Karpas-422 (cell line): ENCODE results near the gene CELSR1. TPM values are rescaled to one million over a fixed set of nuclear protein-coding genes. Genes with fewer than 3 reads are reported as not detected.
A peak's percentile ranks its signal among the peaks of the same experiment; 100 is the strongest.

Experiments
- DNase-seq: peaks from one replicate; pipeline ENCODE4 v3.0.0-alpha.2; 2015
- H2AFZ ChIP-seq: fragments of 200-600 bp; sonication (generic); 2 replicates; pipeline ENCODE4 v1.6.1; 2014; ENCODE audit warnings: antibody characterized with exemption, low read length, mixed read lengths
- H3K27ac ChIP-seq: fragments of 200-600 bp; sonication (generic); 2 replicates; pipeline ENCODE4 v1.5.1; 2014; ENCODE audit warnings: mild to moderate bottlenecking, low read length, moderate library complexity
- H3K27me3 ChIP-seq: fragments of 200-600 bp; sonication (generic); 2 replicates; pipeline ENCODE4 v1.6.1; 2014; ENCODE audit warnings: low read length, mixed read lengths
- H3K36me3 ChIP-seq: fragments of 200-600 bp; sonication (generic); 2 replicates; pipeline ENCODE4 v1.6.1; 2014; ENCODE audit warnings: low read length, mixed read lengths; ENCODE audit not compliant: insufficient read depth
- H3K4me1 ChIP-seq: fragments of 200-600 bp; sonication (generic); 2 replicates; pipeline ENCODE4 v1.6.1; 2014; ENCODE audit warnings: mild to moderate bottlenecking, low read length, mixed read lengths
- H3K4me2 ChIP-seq: fragments of 200-600 bp; sonication (generic); 2 replicates; pipeline ENCODE4 v1.6.1; 2014; ENCODE audit warnings: low read length, low read depth, mild to moderate bottlenecking; ENCODE audit not compliant: poor library complexity, severe bottlenecking
- H3K4me3 ChIP-seq: fragments of 200-600 bp; sonication (generic); 2 replicates; pipeline ENCODE4 v1.5.1; 2014; ENCODE audit warnings: mild to moderate bottlenecking, antibody characterized with exemption, low read length, mixed read lengths
- H3K79me2 ChIP-seq: fragments of 200-600 bp; sonication (generic); 2 replicates; pipeline ENCODE4 v1.6.1; 2014; ENCODE audit warnings: mild to moderate bottlenecking, low read length, mixed read lengths
- H3K9ac ChIP-seq: fragments of 200-600 bp; sonication (generic); 2 replicates; pipeline ENCODE4 v1.6.0; 2014; ENCODE audit warnings: low read length
- H3K9me2 ChIP-seq: fragments of 200-600 bp; sonication (generic), shearing (Covaris generic); replicated peaks from 2 replicates; pipeline ENCODE4 v1.6.0; 2014; ENCODE audit warnings: mild to moderate bottlenecking, low read length, moderate library complexity; ENCODE audit not compliant: insufficient read depth
- H3K9me3 ChIP-seq: fragments of 300-700, 200-600 bp; sonication (generic); 2 replicates; pipeline ENCODE4 v1.6.1; 2014; ENCODE audit warnings: low read length, mixed read lengths
- H4K20me1 ChIP-seq: fragments of 200-600 bp; sonication (generic); 2 replicates; pipeline ENCODE4 v1.6.1; 2014; ENCODE audit warnings: mild to moderate bottlenecking, antibody characterized with exemption, low read length, low read depth; ENCODE audit not compliant: insufficient read depth
- total RNA-seq: library from RNA; depleted of rRNA; stranded (reverse); fragments of >200 nt; shearing (Covaris generic); gene quantifications from 2 replicates; pipeline ENCODE4 v1.2.3, GENCODE V29; 2014; ENCODE audit warnings: low replicate concordance; rRNA removed

Gene CELSR1
- 0.11 and 0.51 TPM in 2 replicates for total RNA-seq

GRCh38 chr22:46537225-46537945 lies at the start of gene CELSR1:
CELSR1 (minus strand) TSS chr22:46537620; CDS start chr22:46537170, 450 bp downstream.
- no peak within 1 kb of the TSS for H3K9ac ChIP-seq
- H2AFZ ChIP-seq, result no peak within 1 kb of the TSS
- H3K4me2 ChIP-seq, result no peak within 1 kb of the TSS
- no peak for DNase-seq
- no peaks in the 10 kb centered on the region for H3K36me3 ChIP-seq
- no peaks in the 10 kb centered on the region for H3K9me2 ChIP-seq
- no peak within 1 kb of the TSS for H3K27ac ChIP-seq
- no peaks in the 10 kb centered on the region for H3K9me3 ChIP-seq
- no peak within 1 kb of the TSS for H3K4me3 ChIP-seq
- H3K4me1 ChIP-seq, result no peaks in the 10 kb centered on the region
- H3K27me3 ChIP-seq, result no peaks in the 10 kb centered on the region
- no peaks in the 10 kb centered on the region for H3K79me2 ChIP-seq
- no peaks in the 10 kb centered on the region for H4K20me1 ChIP-seq

GRCh38 chr22:46587061-46587460 lies 49.6 kb upstream of the CELSR1 start:
- Histone ChIP-seq H2AFZ (no peak overlapping the region), H3K27me3 (no peaks in the 10 kb centered on the region), H3K4me2 (peak overlapping the region; percentile 70), H3K79me2 (no peaks in the 10 kb centered on the region), H3K4me3 (peak overlapping the region; percentile 53; the same call in 1 of the 2 replicates), H3K9ac (peak overlapping the region; percentile 59), H3K27ac (peak overlapping the region; percentile 75), H3K9me2 (no peaks in the 10 kb centered on the region), H3K4me1 (peaks cover 50% of the 10 kb centered on the region), H3K9me3 (no peaks in the 10 kb centered on the region), H3K36me3 (no peaks in the 10 kb centered on the region), H4K20me1 (peaks cover 9% of the 10 kb centered on the region; the same call in 1 of the 2 replicates)
- DNase-seq, result peak; percentile 63

DNA sequence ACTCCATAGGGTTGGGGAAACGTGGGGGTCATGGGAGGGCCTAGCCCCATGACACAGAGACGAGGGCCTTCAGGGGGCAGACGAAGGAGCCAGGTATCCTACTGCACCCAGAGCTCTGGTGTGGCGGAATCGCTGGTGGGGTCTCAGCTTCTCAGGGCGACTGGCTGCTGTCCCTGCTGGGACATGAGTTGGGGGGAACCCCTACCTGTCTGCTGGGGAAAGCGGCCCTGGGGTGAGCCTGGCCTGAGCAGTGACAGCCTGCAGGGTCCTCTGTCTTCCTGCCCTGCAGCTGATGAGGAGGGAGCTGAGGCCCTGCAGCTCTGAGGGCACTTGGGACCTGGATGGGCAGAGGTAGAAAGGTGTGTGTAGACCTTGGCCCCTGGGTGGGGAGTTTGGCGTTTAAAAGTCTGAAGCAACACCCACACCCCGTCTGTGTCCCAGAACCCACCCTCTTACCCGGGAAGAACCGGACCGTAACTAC lies 49.2 kb upstream of the CELSR1 start:
- Histone ChIP-seq H3K27me3 (no peaks in the 10 kb centered on the region), H3K9me2 (no peaks in the 10 kb centered on the region), H3K4me2 (peak overlapping the region; percentile 70), H3K36me3 (no peaks in the 10 kb centered on the region), H4K20me1 (peaks cover 12% of the 10 kb centered on the region; the same call in 1 of the 2 replicates), H3K79me2 (no peaks in the 10 kb centered on the region), H3K9me3 (no peaks in the 10 kb centered on the region), H3K4me3 (peak overlapping the region; percentile 53; the same call in 1 of the 2 replicates), H3K27ac (peak overlapping the region; percentile 75), H3K4me1 (peaks cover 51% of the 10 kb centered on the region), H3K9ac (peak overlapping the region; percentile 59), H2AFZ (no peak overlapping the region)
- DNase-seq, result no peak

DNA sequence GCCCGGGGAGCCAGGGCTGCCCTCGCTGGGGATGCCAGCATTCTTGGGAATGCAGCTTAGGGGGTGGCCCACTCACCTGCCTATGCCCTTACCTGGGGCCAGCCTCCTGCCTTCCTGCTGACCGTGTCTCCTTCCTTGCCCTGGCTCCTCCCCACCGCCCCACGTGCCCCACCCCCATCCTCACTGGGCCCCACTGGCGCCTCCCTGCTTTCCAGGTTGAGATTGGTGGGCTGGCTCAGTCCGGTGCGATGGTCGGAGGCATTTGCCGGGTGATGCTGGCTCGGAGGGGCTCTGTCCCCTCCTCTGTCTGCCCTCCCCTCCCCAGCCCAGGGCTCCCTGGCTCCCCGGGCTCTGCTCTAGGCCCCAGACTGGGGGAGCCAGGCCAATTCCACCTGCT lies 48.7 kb upstream of the CELSR1 start:
- no peak for DNase-seq
- Histone ChIP-seq H3K9me3 (no peaks in the 10 kb centered on the region), H3K36me3 (no peaks in the 10 kb centered on the region), H3K9ac (0 out of 2 replicates have a peak overlapping the region, but pooled peaks have one; percentile 59), H3K4me2 (peak overlapping the region; percentile 70), H3K4me3 (no peak overlapping the region), H3K27me3 (no peaks in the 10 kb centered on the region), H3K9me2 (no peaks in the 10 kb centered on the region), H3K79me2 (no peaks in the 10 kb centered on the region), H3K27ac (no peak overlapping the region), H4K20me1 (peaks cover 16% of the 10 kb centered on the region; the same call in 1 of the 2 replicates), H3K4me1 (peaks cover 52% of the 10 kb centered on the region), H2AFZ (no peak overlapping the region)

GRCh38 chr22:46585340-46586122 lies 48.1 kb upstream of the CELSR1 start:
- H3K27ac ChIP-seq, result no peak overlapping the region
- H3K4me2 ChIP-seq, result no peak overlapping the region
- H3K9ac ChIP-seq, result no peak overlapping the region
- H3K79me2 ChIP-seq, result no peaks in the 10 kb centered on the region
- no peak for DNase-seq
- no peak overlapping the region for H2AFZ ChIP-seq
- no peaks in the 10 kb centered on the region for H3K9me3 ChIP-seq
- H3K4me1 ChIP-seq, result peaks cover 55% of the 10 kb centered on the region
- no peaks in the 10 kb centered on the region for H3K9me2 ChIP-seq
- H3K27me3 ChIP-seq, result no peaks in the 10 kb centered on the region
- H3K36me3 ChIP-seq, result no peaks in the 10 kb centered on the region
- H4K20me1 ChIP-seq, result peaks cover 19% of the 10 kb centered on the region; the same call in 1 of the 2 replicates
- no peak overlapping the region for H3K4me3 ChIP-seq

GRCh38 chr22:46584081-46584921 lies 46.9 kb upstream of the CELSR1 start:
- Histone ChIP-seq H2AFZ (no peak overlapping the region), H3K36me3 (no peaks in the 10 kb centered on the region), H3K9ac (no peak overlapping the region), H3K27ac (no peak overlapping the region), H3K4me3 (no peak overlapping the region), H4K20me1 (peaks cover 26% of the 10 kb centered on the region; the same call in 1 of the 2 replicates), H3K27me3 (no peaks in the 10 kb centered on the region), H3K4me2 (no peak overlapping the region), H3K9me2 (no peaks in the 10 kb centered on the region), H3K79me2 (no peaks in the 10 kb centered on the region), H3K9me3 (no peaks in the 10 kb centered on the region), H3K4me1 (peaks cover 56% of the 10 kb centered on the region)
- DNase-seq, result no peak

DNA sequence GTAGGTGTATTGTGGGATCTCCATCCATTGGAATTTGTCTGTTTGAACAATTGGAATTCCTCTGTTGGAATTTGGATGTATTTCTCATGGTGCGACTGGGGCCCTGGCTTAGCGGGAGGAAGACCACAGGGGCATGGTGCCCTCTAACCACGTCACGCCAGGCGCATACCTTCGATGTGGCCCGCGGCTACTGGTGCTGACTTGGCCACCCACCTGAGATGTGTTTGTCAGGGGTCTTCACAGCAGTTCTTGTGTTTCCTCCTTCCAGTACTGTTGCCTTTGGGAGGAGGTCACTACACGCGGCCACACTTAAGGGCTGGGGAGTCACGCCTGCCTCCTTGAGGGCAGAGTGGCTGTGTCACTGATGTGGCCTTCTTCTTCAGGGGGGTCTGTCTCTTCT lies 46.2 kb upstream of the CELSR1 start:
- H3K4me3 ChIP-seq, result no peak overlapping the region
- no peak overlapping the region for H3K9ac ChIP-seq
- H3K9me2 ChIP-seq, result no peaks in the 10 kb centered on the region
- DNase-seq, result no peak
- H3K9me3 ChIP-seq, result no peaks in the 10 kb centered on the region
- no peaks in the 10 kb centered on the region for H3K36me3 ChIP-seq
- peaks cover 28% of the 10 kb centered on the region; the same call in 1 of the 2 replicates for H4K20me1 ChIP-seq
- no peak overlapping the region for H3K27ac ChIP-seq
- H3K27me3 ChIP-seq, result no peaks in the 10 kb centered on the region
- no peak overlapping the region for H2AFZ ChIP-seq
- no peak overlapping the region for H3K4me2 ChIP-seq
- peaks cover 49% of the 10 kb centered on the region for H3K4me1 ChIP-seq
- no peaks in the 10 kb centered on the region for H3K79me2 ChIP-seq
